Measurements from ENCODE around the gene MPP3. TPM values are rescaled to one million over a fixed set of nuclear protein-coding genes. Genes with fewer than 3 reads are reported as not detected.
"Not testable (repeated sequence)": the region's sequence is repeated elsewhere in the genome, so short reads cannot be mapped to it uniquely, and the experiment has no call there.

Gene MPP3
- total RNA-seq, 1 donor from 2014 or later: 55.5 TPM

- DNase-seq (no peak), ATAC-seq (no peak)
- intact Hi-C loops (cut with micrococcal nuclease): no loop called here
Measured at GRCh38 chr17:43816336-43817320, 16.3 kb downstream of the MPP3 start.

- intact Hi-C loops (cut with micrococcal nuclease): no loop called here
- DNase-seq (no peak), ATAC-seq (no peak)
Measured at GRCh38 chr17:43814714-43815113, 18.2 kb downstream of the MPP3 start.

- ATAC-seq (no peak), DNase-seq (no peak)
- intact Hi-C loops (cut with micrococcal nuclease): no loop called here
Measured at GRCh38 chr17:43814026-43814425, 18.9 kb downstream of the MPP3 start.

- intact Hi-C loops (cut with micrococcal nuclease): no loop called here
- ATAC-seq (no peak), DNase-seq (no peak)
Measured at GRCh38 chr17:43813386-43813785, 19.6 kb downstream of the MPP3 start.

GRCh38 chr17:43812396-43813265 lies 20.3 kb downstream of the MPP3 start:
- DNase-seq: no peak
- no peak for ATAC-seq
- intact Hi-C loops (cut with micrococcal nuclease): no loop called here

- no peak for DNase-seq
- no peak for ATAC-seq
- intact Hi-C loops (cut with micrococcal nuclease): no loop called here
Measured at GRCh38 chr17:43810823-43811222, 22.1 kb downstream of the MPP3 start.

- ATAC-seq (no peak), DNase-seq (no peak)
- intact Hi-C loops (cut with micrococcal nuclease): no loop called here
Measured at GRCh38 chr17:43810226-43810715, 22.7 kb downstream of the MPP3 start.

GRCh38 chr17:43809121-43809520 lies 23.8 kb downstream of the MPP3 start:
- ATAC-seq: no peak
- intact Hi-C loops (cut with micrococcal nuclease): no loop called here
- DNase-seq: no peak

- intact Hi-C loops (cut with micrococcal nuclease): no loop called here
- DNase-seq: no peak
- no peak for ATAC-seq
Measured at GRCh38 chr17:43808076-43808475, 24.9 kb downstream of the MPP3 start.

- ATAC-seq: no peak
- DNase-seq: no peak
- intact Hi-C loops (cut with micrococcal nuclease): no loop called here
Measured at GRCh38 chr17:43805117-43805516, 27.8 kb downstream of the MPP3 start.

- no peak for DNase-seq
- intact Hi-C loops (cut with micrococcal nuclease): no loop called here
- no peak for ATAC-seq
Measured at GRCh38 chr17:43803758-43804157, 29.2 kb downstream of the MPP3 start.

GRCh38 chr17:43801844-43802243 lies 31.1 kb downstream of the MPP3 start:
- intact Hi-C loops (cut with micrococcal nuclease): no loop called here
- no peak for ATAC-seq
- DNase-seq: no peak

GRCh38 chr17:43800736-43801135 lies 32.2 kb downstream of the MPP3 start:
- ATAC-seq (no peak), DNase-seq (no peak)
- intact Hi-C loops (cut with micrococcal nuclease): no loop called here

- ATAC-seq: peak; percentile 28
- intact Hi-C loops (cut with micrococcal nuclease): no loop called here
Measured at GRCh38 chr17:43799047-43799446, 33.9 kb downstream of the MPP3 start.

GRCh38 chr17:43798024-43798423 lies 34.9 kb downstream of the MPP3 start:
- DNase-seq; ATAC-seq; intact Hi-C loops (cut with micrococcal nuclease): not testable (repeated sequence)

More at GRCh38 chr17:43799047-43799446, 33.9 kb downstream of the MPP3 start:
- DNase-seq: no peak

- ATAC-seq: not testable (repeated sequence)
Measured at GRCh38 chr17:43792668-43793067, 40.3 kb downstream of the MPP3 start.

GRCh38 chr17:43791589-43791988 lies 41.4 kb downstream of the MPP3 start:
- ATAC-seq (peak; percentile 67), DNase-seq (no peak)
- intact Hi-C loops (cut with micrococcal nuclease): no loop called here

More at GRCh38 chr17:43792668-43793067, 40.3 kb downstream of the MPP3 start:
- DNase-seq; intact Hi-C loops (cut with micrococcal nuclease): not testable (repeated sequence)

- ATAC-seq (peak; percentile 25), DNase-seq (no peak)
- intact Hi-C loops (cut with micrococcal nuclease): no loop called here
Measured at GRCh38 chr17:43790311-43790940, 42.5 kb downstream of the MPP3 start.

GRCh38 chr17:43789482-43789881 lies 43.5 kb downstream of the MPP3 start:
- intact Hi-C loops (cut with micrococcal nuclease): no loop called here
- DNase-seq: no peak
- no peak for ATAC-seq

All from left ventricle myocardium superior (tissue), 1 donor.